Natural killer cell treated with Interleukin-12 subunit alpha and Interleukin-12 subunit beta and Interleukin-15 and Interleukin-18, amount 100 ng/mL, for 72 hours (primary cell): Measurements from ENCODE around the gene CLEC9A. TPM values are rescaled to one million over a fixed set of nuclear protein-coding genes. Genes with fewer than 3 reads are reported as not detected.

Experiments used
- ATAC-seq, 2 donors: fragments of 150-1000 bp; cut with Tn5 transposase in 1 of 2; sonication (Bioruptor Pico), chemical (Tn5 transposase) in 1 of 2; 2 replicates each; pipeline ENCODE4 v1.10.0; 2021
- DNase-seq: peaks from one replicate; pipeline ENCODE4 v3.0.0; 2022; ENCODE audit warnings: low spot score
- H3K27ac Mint-ChIP-seq, 2 donors: 1 replicate in 1 of 2; 2 replicates in 1 of 2; pipeline ENCODE4 v1.8.0; 2022; ENCODE audit warnings: mixed read lengths in 2 of 2, mild to moderate bottlenecking in 1 of 2, moderate library complexity in 1 of 2
- H3K27me3 Mint-ChIP-seq, 2 donors: 1 replicate in 1 of 2; 2 replicates in 1 of 2; pipeline ENCODE4 v1.8.0; 2022; ENCODE audit warnings: mixed read lengths in 2 of 2
- H3K36me3 Mint-ChIP-seq: one replicate; pipeline ENCODE4 v1.8.0; 2022; ENCODE audit warnings: mixed read lengths
- H3K4me1 Mint-ChIP-seq, 2 donors: 1 replicate in 1 of 2; 2 replicates in 1 of 2; pipeline ENCODE4 v1.8.0; 2022; ENCODE audit warnings: low read depth in 2 of 2, mixed read lengths in 2 of 2, mild to moderate bottlenecking in 1 of 2
- H3K4me3 Mint-ChIP-seq: one replicate; pipeline ENCODE4 v1.8.0; 2022; ENCODE audit warnings: mixed read lengths
- H3K9me3 Mint-ChIP-seq: 2 replicates; pipeline ENCODE4 v1.8.0; 2022; ENCODE audit warnings: mixed read lengths
- total RNA-seq, 2 donors: library from RNA; stranded (reverse); gene quantifications; one replicate each; pipeline ENCODE4 v1.2.3, GENCODE V29; 2022

CLEC9A gene
- total RNA-seq, 2 donors from 2014 or later = not detected

DNA sequence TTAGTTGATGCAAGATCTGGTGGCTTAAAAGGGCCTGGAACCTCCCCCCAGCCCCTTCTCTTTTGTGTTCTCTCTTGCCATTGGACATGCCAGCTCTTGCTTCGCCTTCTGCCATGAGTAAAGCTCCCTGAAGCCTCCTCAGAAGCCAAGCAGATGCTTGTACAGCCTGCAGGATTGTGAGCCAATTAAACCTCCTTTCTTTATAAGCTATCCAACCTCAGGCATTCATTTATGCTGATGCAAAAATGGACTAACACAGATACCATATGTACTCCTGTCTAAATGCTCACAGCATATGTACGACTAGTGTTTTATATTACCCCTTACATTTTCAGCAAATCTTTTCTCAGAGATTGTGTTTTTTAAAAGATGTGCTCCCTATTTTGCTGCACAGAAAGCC, 41.6 kb downstream of the CLEC9A start:
- ATAC-seq (no peak), DNase-seq (no peak)
- Mint-ChIP-seq H3K27ac (no peak overlapping the region), H3K36me3 (no peaks in the 10 kb centered on the region), H3K9me3 (no peaks in the 10 kb centered on the region), H3K27me3 (peaks cover 14 to 19% of the 10 kb centered on the region in 2 donors), H3K4me3 (no peak overlapping the region), H3K4me1 (no peaks in the 10 kb centered on the region)

DNA sequence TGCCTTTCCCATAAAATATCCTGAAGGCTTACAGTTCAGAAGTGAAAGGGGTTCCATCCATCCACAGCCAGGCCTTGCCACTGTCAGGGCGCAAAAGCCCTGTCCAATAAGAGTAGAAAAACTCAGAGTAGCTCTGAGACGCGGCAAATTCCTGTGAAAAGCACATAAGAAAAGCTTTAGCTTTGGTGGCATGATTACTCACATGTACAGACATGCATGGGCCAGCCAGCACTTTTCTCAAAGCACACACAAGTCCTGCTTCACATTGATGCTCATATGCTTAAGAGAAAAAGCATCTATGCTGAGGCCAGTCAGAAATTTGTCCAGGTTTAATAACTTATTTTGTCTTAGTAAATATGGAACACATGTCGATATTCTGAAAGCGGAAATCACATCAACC, 42.8 kb downstream of the CLEC9A start:
- ATAC-seq (no peak), DNase-seq (no peak)
- Mint-ChIP-seq H3K27ac (no peak overlapping the region), H3K4me1 (no peaks in the 10 kb centered on the region), H3K36me3 (no peaks in the 10 kb centered on the region), H3K4me3 (no peak overlapping the region), H3K9me3 (no peaks in the 10 kb centered on the region), H3K27me3 (peaks cover 21 to 22% of the 10 kb centered on the region in 2 donors)

DNA sequence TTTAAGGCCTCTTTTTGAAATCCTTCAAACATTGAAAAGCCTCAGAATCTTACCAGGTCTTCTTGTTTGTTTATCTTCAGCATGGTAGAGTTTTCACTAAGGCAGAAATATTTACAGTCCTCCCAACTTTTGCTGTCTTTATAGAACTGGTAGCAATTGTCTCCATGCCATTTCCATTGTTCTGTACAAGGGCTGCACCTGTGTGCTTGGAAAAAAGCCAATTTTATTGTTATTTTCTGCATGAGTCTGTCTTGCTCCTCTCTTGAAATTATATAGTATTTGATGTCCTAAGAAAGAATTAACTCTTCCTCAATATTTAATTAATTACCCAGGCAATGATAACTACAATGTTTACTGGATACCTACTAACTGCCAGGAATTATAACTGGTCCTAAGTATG, 45.0 kb downstream of the CLEC9A start:
- Mint-ChIP-seq H3K9me3 (no peaks in the 10 kb centered on the region), H3K36me3 (no peaks in the 10 kb centered on the region), H3K4me3 (no peak overlapping the region), H3K4me1 (no peaks in the 10 kb centered on the region), H3K27me3 (peaks cover 23 to 26% of the 10 kb centered on the region in 2 donors), H3K27ac (no peak overlapping the region)
- ATAC-seq (no peak), DNase-seq (no peak)

- Mint-ChIP-seq H3K27me3 (peaks cover 11 to 18% of the 10 kb centered on the region in 2 donors), H3K4me1 (no peaks in the 10 kb centered on the region), H3K36me3 (peaks cover 20% of the 10 kb centered on the region), H3K4me3 (no peak overlapping the region), H3K9me3 (peaks cover 5% of the 10 kb centered on the region), H3K27ac (no peak overlapping the region)
- no peak for DNase-seq
- no peak for ATAC-seq
These were observed 51.8 kb downstream of the CLEC9A start for GRCh38 chr12:10082117-10082874.

DNA sequence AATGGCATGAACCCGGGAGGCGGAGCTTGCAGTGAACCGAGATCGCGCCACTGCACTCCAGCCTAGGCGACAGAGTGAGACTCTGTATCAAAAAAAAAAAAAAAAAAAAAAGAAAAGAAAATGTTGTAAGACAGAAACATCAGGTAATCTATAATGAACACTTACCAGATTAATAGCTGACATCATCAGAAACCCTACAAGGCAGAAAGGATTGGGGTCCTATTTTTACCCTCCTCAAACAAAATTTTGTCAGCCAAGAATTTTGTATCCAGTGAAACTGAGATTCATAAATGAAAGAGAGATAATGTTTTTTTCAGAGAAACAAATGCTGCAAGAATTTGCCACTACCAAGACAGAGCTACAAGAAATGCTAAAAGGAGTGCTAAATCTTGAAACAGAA, 54.3 kb downstream of the CLEC9A start:
- DNase-seq = no peak
- H3K4me1 Mint-ChIP-seq = no peaks in the 10 kb centered on the region
- no peak overlapping the region for H3K4me3 Mint-ChIP-seq
- H3K27me3 Mint-ChIP-seq = peaks cover 0 to 2% of the 10 kb centered on the region in 2 donors
- H3K27ac Mint-ChIP-seq = no peak overlapping the region
- ATAC-seq = no peak
- peaks cover 20% of the 10 kb centered on the region for H3K36me3 Mint-ChIP-seq
- peaks cover 5% of the 10 kb centered on the region for H3K9me3 Mint-ChIP-seq

DNA sequence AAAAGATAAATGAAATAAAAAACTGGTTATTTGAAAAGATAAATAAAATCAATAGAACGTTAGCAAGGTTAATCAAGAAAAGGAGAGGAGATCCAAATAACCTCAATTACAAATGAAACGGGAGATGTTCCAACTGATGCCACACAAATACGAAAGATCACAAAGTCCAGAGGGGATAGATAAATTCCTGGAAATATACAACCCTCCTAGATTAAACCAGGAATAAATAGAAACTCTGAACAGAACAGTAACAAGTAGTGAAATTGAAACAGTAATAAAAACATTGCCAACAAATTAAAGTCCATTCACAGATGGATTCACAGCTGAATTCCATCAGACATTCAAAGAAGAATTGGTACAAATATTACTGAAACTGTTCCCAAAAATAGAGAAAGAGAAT, 55.9 kb downstream of the CLEC9A start:
- DNase-seq (no peak), ATAC-seq (no peak)
- peaks cover 5% of the 10 kb centered on the region for H3K9me3 Mint-ChIP-seq
- H3K27me3 Mint-ChIP-seq = peaks cover 0 to 5% of the 10 kb centered on the region in 2 donors
- no peak overlapping the region for H3K4me3 Mint-ChIP-seq
- no peak overlapping the region for H3K27ac Mint-ChIP-seq
- no peaks in the 10 kb centered on the region for H3K4me1 Mint-ChIP-seq
- peaks cover 20% of the 10 kb centered on the region for H3K36me3 Mint-ChIP-seq

- DNase-seq (no peak), ATAC-seq (no peak)
- H3K4me3 Mint-ChIP-seq = no peak overlapping the region
- H3K36me3 Mint-ChIP-seq = peaks cover 20% of the 10 kb centered on the region
- H3K4me1 Mint-ChIP-seq = peaks cover 0 to 3% of the 10 kb centered on the region in 2 donors
- peaks cover 5% of the 10 kb centered on the region for H3K9me3 Mint-ChIP-seq
- H3K27ac Mint-ChIP-seq = no peak overlapping the region
- peaks cover 0 to 7% of the 10 kb centered on the region in 2 donors for H3K27me3 Mint-ChIP-seq
These were observed 57.5 kb downstream of the CLEC9A start for GRCh38 chr12:10088031-10088430.

GRCh38 chr12:10088955-10089900, 58.7 kb downstream of the CLEC9A start:
- ATAC-seq (no peak), DNase-seq (no peak)
- Mint-ChIP-seq H3K4me3 (no peak overlapping the region), H3K36me3 (peaks cover 12% of the 10 kb centered on the region), H3K9me3 (peaks cover 3% of the 10 kb centered on the region), H3K27ac (no peak overlapping the region), H3K4me1 (peaks cover 0 to 4% of the 10 kb centered on the region in 2 donors), H3K27me3 (peaks cover 0 to 7% of the 10 kb centered on the region in 2 donors)

GRCh38 chr12:10094646-10095395, 64.3 kb downstream of the CLEC9A start:
- Mint-ChIP-seq H3K4me3 (no peak overlapping the region), H3K27me3 (peaks cover 0 to 4% of the 10 kb centered on the region in 2 donors), H3K9me3 (no peaks in the 10 kb centered on the region), H3K27ac (no peak overlapping the region), H3K36me3 (no peaks in the 10 kb centered on the region), H3K4me1 (peaks cover 0 to 4% of the 10 kb centered on the region in 2 donors)
- no peak for DNase-seq
- no peak for ATAC-seq

- Mint-ChIP-seq H3K4me1 (peaks cover 0 to 4% of the 10 kb centered on the region in 2 donors), H3K27me3 (peaks cover 0 to 2% of the 10 kb centered on the region in 2 donors), H3K4me3 (no peak overlapping the region), H3K36me3 (no peaks in the 10 kb centered on the region), H3K9me3 (no peaks in the 10 kb centered on the region), H3K27ac (no peak overlapping the region)
- no peak for ATAC-seq
- no peak for DNase-seq
These were observed 65.5 kb downstream of the CLEC9A start for GRCh38 chr12:10095971-10096370.

GRCh38 chr12:10097521-10097920, 67.0 kb downstream of the CLEC9A start:
- DNase-seq (no peak), ATAC-seq (no peak)
- peaks cover 4 to 6% of the 10 kb centered on the region in 2 donors for H3K4me1 Mint-ChIP-seq
- no peak overlapping the region for H3K27ac Mint-ChIP-seq
- H3K27me3 Mint-ChIP-seq = peaks cover 0 to 2% of the 10 kb centered on the region in 2 donors
- H3K9me3 Mint-ChIP-seq = no peaks in the 10 kb centered on the region
- H3K36me3 Mint-ChIP-seq = no peaks in the 10 kb centered on the region
- no peak overlapping the region for H3K4me3 Mint-ChIP-seq

DNA sequence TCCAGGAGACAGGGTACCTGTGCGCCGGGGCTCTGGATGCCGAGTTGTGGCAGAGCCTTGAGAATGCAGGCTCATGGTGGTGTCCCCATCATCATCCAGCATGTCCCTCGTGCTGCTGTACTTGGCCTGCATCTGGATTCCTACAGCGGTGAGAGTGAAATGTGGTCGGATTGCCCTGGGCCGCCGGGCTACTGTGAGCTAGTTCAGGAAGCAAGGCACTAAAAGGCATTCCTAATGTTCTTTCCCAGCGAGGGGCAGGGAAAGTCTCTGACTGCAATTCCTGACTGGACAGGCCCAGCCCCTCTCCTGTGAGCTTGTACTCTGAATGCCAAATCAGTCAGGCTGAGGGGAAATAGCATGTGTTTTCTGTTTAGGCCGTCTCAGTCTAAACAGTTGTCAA, 68.3 kb downstream of the CLEC9A start, which contains the start of gene CLEC1A:
CLEC1A (minus strand) TSS at position 195 of the 400 bp plus-strand sequence; CDS start at position 132, 63 bp downstream.
- no peak within 1 kb of the TSS for H3K27ac Mint-ChIP-seq
- peaks cover 0 to 10% of the 10 kb centered on the region in 2 donors for H3K27me3 Mint-ChIP-seq
- no peaks in the 10 kb centered on the region for H3K9me3 Mint-ChIP-seq
- no peak within 1 kb of the TSS for H3K4me3 Mint-ChIP-seq
- ATAC-seq (no peak), DNase-seq (no peak)
- H3K36me3 Mint-ChIP-seq = peaks cover 5% of the 10 kb centered on the region
- peaks cover 0 to 6% of the 10 kb centered on the region in 2 donors for H3K4me1 Mint-ChIP-seq

DNA sequence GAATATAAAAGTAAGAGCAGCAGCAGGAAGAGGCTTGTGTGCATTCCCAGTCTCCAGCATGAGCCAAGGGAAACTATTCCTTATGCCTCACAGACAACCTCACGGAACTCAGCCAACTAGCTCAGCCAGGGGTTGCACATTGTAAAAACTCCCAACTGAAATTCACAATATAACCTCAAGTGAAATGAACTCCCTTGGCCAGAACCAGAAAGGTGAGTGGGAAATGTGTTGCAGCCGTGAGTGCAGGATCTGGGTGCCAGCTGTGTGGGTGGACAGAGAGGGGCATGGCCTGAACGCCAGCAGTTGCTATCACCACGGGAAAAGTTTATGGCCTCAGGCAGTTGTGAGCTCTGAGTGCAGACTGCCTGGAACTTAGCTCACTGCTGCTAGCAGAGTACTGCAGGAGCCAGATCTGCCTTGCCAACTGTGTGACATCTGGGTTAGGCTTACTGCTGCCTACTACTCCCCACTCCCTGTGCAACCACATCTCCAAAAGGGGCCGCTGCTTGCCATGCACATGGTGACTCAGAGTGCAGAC, 70.6 kb downstream of the CLEC9A start:
- Mint-ChIP-seq H3K4me1 (peaks cover 0 to 6% of the 10 kb centered on the region in 2 donors), H3K27ac (no peak overlapping the region), H3K27me3 (peaks cover 9 to 23% of the 10 kb centered on the region in 2 donors), H3K36me3 (peaks cover 15% of the 10 kb centered on the region), H3K9me3 (no peaks in the 10 kb centered on the region), H3K4me3 (no peak overlapping the region)
- DNase-seq (no peak), ATAC-seq (peak in 1 of 2 donors; percentile 6)
